OCI-LY1 (cell line): ENCODE measurements around the gene P3H2.

ENCODE experiments used
- H2AFZ ChIP-seq: fragments of 200-600 bp; sonication (generic), shearing (Covaris generic); 2 replicates; pipeline ENCODE4 v1.6.0; 2014; ENCODE audit warnings: antibody characterized with exemption, mild to moderate bottlenecking, low read length
- H3F3A ChIP-seq: fragments of 200-600 bp; sonication (generic), shearing (Covaris generic); 2 replicates; pipeline ENCODE4 v1.6.0; 2014; ENCODE audit warnings: mild to moderate bottlenecking, antibody characterized with exemption, low read length, moderate library complexity; ENCODE audit not compliant: insufficient read depth
- H3K27ac ChIP-seq: fragments of 200-600 bp; sonication (generic); 2 replicates; pipeline ENCODE4 v1.5.1; 2014; ENCODE audit warnings: low read length, mixed run types, mild to moderate bottlenecking, low read depth; ENCODE audit not compliant: poor library complexity, severe bottlenecking
- H3K27me3 ChIP-seq: fragments of 200-600 bp; sonication (generic); 2 replicates; pipeline ENCODE4 v1.6.0; 2014; ENCODE audit warnings: antibody characterized with exemption, mild to moderate bottlenecking, low read length, moderate library complexity; ENCODE audit not compliant: insufficient read depth
- H3K36me3 ChIP-seq: fragments of 200-600 bp; sonication (generic); 2 replicates; pipeline ENCODE4 v1.6.1; 2014; ENCODE audit warnings: mild to moderate bottlenecking, antibody characterized with exemption, low read length, moderate library complexity, mixed read lengths; ENCODE audit not compliant: insufficient read depth
- H3K4me1 ChIP-seq: fragments of 200-600 bp; sonication (generic); 2 replicates; pipeline ENCODE4 v1.5.1; 2014; ENCODE audit warnings: mild to moderate bottlenecking, low read length, moderate library complexity; ENCODE audit not compliant: insufficient read depth, severe bottlenecking
- H3K4me2 ChIP-seq: fragments of 200-600 bp; sonication (generic), shearing (Covaris generic); 2 replicates; pipeline ENCODE4 v1.6.1; 2014; ENCODE audit warnings: low read length
- H3K4me3 ChIP-seq: fragments of 200-600 bp; sonication (generic); 2 replicates; pipeline ENCODE4 v1.5.1; 2014; ENCODE audit warnings: low read length, low read depth, mild to moderate bottlenecking, mixed read lengths; ENCODE audit not compliant: poor library complexity, severe bottlenecking
- H3K79me2 ChIP-seq: fragments of 200-600 bp; shearing (Covaris generic); 2 replicates; pipeline ENCODE4 v1.6.1; 2016; ENCODE audit warnings: mixed run types, low read length, mixed read lengths; ENCODE audit not compliant: insufficient read depth
- H3K9ac ChIP-seq: fragments of 200-600 bp; sonication (generic), shearing (Covaris generic); 2 replicates; pipeline ENCODE4 v1.6.1; 2014; ENCODE audit warnings: mild to moderate bottlenecking, low read length, mixed read lengths
- H3K9me2 ChIP-seq: fragments of 200-600 bp; sonication (generic), shearing (Covaris generic); 2 replicates; pipeline ENCODE4 v1.6.1; 2014; ENCODE audit warnings: low read depth, mild to moderate bottlenecking, low read length, mixed read lengths
- H3K9me3 ChIP-seq: fragments of 200-600 bp; shearing (Covaris generic); 2 replicates; pipeline ENCODE4 v1.6.1; 2014; ENCODE audit warnings: low read length, mixed read lengths
- H4K20me1 ChIP-seq: fragments of 200-600 bp; sonication (generic), shearing (Covaris generic); 2 replicates; pipeline ENCODE4 v1.6.0; 2016; ENCODE audit warnings: mild to moderate bottlenecking, low read length; ENCODE audit not compliant: insufficient read depth
- EZH2 ChIP-seq: fragments of 200-600 bp; sonication (generic), shearing (Covaris generic); IDR thresholded peaks from 2 replicates; pipeline ENCODE4 v1.8.0; 2017; ENCODE audit warnings: borderline replicate concordance, mixed run types, mild to moderate bottlenecking, antibody characterized with exemption, low read length, moderate library complexity, mixed read lengths
- TF ChIP-seq, protein P1 (sequence below): fragments of 200-600 bp; sonication (generic), shearing (Covaris generic); IDR thresholded peaks from 2 replicates; pipeline ENCODE4 v1.5.1; 2017; ENCODE audit warnings: mild to moderate bottlenecking, antibody characterized with exemption, low read length, moderate library complexity, mixed read lengths

P3H2 gene

DNA sequence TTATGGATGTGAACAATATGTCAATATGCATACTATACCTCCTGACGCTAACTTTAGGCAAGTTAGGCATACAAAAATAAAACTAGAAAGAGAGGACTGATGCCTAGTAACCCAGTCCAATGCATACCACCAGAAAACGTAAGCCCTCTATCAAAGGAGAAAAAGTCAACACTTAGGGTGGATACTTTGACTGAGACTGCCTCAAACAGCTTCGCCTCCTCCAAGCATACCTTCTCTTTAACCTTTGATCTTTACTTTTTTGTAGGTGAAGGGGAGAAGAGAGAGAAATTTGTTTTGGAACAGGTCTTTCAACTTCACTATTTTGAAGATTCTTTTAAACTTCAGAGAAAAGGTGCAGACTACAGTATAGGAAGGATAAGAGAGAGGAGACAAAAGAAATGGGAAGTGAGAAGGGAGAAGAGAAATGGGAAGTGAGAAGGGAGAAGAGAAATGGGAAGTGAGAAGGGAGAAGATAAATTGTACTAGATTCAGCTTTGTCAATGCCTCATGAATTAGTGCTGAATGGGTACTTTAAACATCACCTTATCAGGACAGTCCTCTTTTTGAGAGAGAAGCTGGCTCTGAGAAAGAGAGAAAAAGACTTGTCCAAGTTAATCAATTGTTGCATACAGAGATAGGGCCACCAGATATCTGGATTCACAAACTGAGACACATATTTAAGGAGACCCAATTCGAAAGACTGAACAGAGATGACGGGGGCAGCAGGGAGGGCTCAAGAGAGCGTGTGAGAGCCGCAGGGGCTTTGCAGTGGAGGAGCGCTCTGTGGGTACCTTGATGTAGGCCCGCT lies 1.0 kb downstream of the P3H2 start:
- Histone ChIP-seq H3K36me3 (no peaks in the 10 kb centered on the region), H3K27me3 (no peaks in the 10 kb centered on the region; the same call in 1 of the 2 replicates), H3K9ac (no peak overlapping the region), H3K9me3 (no peaks in the 10 kb centered on the region), H4K20me1 (no peaks in the 10 kb centered on the region), H3K27ac (no peak overlapping the region), H3K9me2 (no peaks in the 10 kb centered on the region), H3K79me2 (no peaks in the 10 kb centered on the region), H3K4me1 (no peaks in the 10 kb centered on the region), H3F3A (no peaks in the 10 kb centered on the region), H3K4me3 (no peak overlapping the region), H3K4me2 (no peak overlapping the region), H2AFZ (no peak overlapping the region)
- TF ChIP-seq EZH2, result no peak
- TF ChIP-seq, protein P1, sequence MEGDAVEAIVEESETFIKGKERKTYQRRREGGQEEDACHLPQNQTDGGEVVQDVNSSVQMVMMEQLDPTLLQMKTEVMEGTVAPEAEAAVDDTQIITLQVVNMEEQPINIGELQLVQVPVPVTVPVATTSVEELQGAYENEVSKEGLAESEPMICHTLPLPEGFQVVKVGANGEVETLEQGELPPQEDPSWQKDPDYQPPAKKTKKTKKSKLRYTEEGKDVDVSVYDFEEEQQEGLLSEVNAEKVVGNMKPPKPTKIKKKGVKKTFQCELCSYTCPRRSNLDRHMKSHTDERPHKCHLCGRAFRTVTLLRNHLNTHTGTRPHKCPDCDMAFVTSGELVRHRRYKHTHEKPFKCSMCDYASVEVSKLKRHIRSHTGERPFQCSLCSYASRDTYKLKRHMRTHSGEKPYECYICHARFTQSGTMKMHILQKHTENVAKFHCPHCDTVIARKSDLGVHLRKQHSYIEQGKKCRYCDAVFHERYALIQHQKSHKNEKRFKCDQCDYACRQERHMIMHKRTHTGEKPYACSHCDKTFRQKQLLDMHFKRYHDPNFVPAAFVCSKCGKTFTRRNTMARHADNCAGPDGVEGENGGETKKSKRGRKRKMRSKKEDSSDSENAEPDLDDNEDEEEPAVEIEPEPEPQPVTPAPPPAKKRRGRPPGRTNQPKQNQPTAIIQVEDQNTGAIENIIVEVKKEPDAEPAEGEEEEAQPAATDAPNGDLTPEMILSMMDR, result no peak

- Histone ChIP-seq H2AFZ (no peak overlapping the region), H3K4me2 (no peak overlapping the region), H3K4me3 (no peak overlapping the region), H3K36me3 (no peaks in the 10 kb centered on the region), H3K9ac (no peak overlapping the region), H3K27me3 (no peaks in the 10 kb centered on the region), H3K9me2 (no peaks in the 10 kb centered on the region), H3K79me2 (no peaks in the 10 kb centered on the region), H3K9me3 (no peaks in the 10 kb centered on the region), H3K27ac (no peak overlapping the region), H4K20me1 (no peaks in the 10 kb centered on the region), H3F3A (no peaks in the 10 kb centered on the region), H3K4me1 (no peaks in the 10 kb centered on the region)
- no peak for TF ChIP-seq EZH2
- TF ChIP-seq, protein P1, result no peak
Observed at GRCh38 chr3:190118438-190118837, 2.3 kb downstream of the P3H2 start.

DNA sequence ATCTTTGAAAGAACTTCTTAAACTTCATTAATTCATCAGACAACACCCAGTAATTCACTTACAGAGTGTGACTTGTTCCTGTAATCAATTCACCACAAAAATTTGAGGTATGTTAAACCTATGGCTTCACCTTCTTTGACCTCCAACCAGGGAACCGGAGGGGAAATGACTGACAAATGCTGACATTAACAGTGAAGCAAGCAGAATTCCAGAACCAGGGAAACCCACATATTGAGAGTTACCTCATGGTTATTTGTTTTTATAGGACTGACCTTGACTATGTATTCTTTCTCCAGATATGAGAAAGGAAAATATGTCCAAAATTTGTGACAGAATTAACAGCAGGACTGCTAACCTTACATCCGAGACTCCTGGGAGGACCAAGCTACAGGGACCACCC lies 2.7 kb downstream of the P3H2 start:
- Histone ChIP-seq H3K4me3 (no peak overlapping the region), H3K9me3 (no peaks in the 10 kb centered on the region), H3K27ac (no peak overlapping the region), H3K4me1 (no peaks in the 10 kb centered on the region), H3K9ac (no peak overlapping the region), H3K9me2 (no peaks in the 10 kb centered on the region), H3F3A (no peaks in the 10 kb centered on the region), H2AFZ (no peak overlapping the region), H3K36me3 (no peaks in the 10 kb centered on the region), H4K20me1 (no peaks in the 10 kb centered on the region), H3K4me2 (no peak overlapping the region), H3K79me2 (no peaks in the 10 kb centered on the region), H3K27me3 (no peaks in the 10 kb centered on the region)
- TF ChIP-seq, protein P1, result no peak
- TF ChIP-seq EZH2, result no peak
